RCC 7860 (cell line): ENCODE measurements around the gene MCOLN3.
"Not testable (repeated sequence)": the region's sequence is repeated elsewhere in the genome, so short reads cannot be mapped to it uniquely, and the experiment has no call there.

Experiments used
- DNase-seq: peaks from one replicate; pipeline ENCODE4 v3.0.0-alpha.2; 2015; ENCODE audit warnings: low spot score
- FAIRE-seq: peaks from 2 replicates; lab custom pipeline; 2012; peaks lifted over from hg19 to GRCh38; lab: Jason Lieb, UNC

Gene MCOLN3

DNA sequence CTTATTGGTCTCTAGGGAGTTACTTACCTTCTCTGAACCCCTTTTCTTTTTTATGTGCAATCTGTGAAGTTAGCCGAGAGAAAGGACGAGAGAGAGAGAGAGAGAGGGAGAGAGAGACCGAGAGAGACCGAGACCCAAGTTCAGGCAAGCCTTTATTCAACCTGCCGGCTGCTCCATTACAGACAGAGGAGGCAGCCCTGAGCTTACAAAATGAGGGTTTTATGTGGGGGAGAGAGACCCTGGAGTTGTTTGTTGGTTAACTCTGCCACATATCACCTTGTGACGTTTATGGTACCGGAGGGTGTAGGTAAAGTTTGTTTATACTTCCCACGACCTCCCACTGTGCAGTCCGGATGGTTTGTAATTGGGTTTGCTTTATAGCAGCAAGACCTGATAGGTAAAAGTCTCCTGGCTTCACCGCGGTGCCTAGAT is 1.5 kb upstream of the MCOLN3 start:
- FAIRE-seq (no peak), DNase-seq (no peak)

DNA sequence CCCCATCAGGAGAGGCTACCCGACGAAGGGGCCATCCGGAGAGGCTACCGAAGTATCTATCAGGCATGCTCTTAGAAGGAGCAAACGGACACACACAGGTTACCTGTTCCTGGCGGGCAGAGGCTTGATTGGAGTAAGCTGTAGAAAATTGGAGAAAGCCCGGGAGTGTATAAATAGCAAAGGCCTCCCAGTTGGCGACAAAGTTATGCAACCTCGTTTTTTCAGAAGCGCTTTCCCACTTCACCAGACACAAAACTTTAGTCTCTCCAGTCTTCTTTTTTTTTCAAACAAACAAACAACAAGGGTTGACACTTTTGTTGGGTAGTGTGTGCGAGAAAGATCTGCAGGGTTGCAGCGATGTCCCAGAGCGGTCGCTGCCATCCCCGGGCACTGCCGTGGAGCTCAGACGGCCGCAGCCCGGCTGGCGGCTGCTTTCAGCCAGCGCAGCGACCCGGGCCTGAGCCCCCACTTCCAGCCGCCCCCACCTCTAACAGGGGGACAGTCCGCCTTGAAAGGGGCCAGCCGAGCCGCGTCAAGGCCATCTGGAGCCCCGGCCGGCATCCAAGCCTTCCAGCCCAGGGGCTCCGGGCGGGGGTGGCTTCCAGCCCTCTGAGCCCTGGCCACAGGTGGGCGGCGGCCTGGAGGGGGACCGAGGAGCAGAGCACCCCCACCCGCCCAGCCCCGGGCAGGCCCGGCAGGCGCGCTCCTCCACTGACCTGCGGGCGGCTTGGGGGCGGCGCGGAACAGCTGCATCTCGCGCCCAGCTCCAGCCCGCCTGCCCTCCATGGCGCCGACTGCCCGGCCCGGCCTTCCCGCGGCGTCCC is 616 bp downstream of the MCOLN3 start:
- DNase-seq (no peak), FAIRE-seq (no peak)

DNA sequence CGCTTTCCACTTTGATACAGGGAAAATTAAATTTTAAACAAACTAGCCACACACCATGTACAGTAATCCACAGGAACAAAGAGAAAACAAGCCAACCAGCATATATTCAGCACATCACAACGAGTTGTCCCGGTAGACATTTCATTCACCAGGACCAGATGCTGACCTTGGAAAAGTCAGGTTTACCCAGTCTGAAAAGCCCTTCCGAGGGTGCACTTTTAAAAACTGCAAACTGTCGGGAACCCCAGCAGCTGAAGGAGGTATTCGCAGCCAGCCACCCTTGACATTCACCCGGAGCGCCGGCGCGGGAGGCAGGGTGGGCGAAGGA is 1.2 kb downstream of the MCOLN3 start:
- no peak for DNase-seq
- FAIRE-seq = no peak

DNA sequence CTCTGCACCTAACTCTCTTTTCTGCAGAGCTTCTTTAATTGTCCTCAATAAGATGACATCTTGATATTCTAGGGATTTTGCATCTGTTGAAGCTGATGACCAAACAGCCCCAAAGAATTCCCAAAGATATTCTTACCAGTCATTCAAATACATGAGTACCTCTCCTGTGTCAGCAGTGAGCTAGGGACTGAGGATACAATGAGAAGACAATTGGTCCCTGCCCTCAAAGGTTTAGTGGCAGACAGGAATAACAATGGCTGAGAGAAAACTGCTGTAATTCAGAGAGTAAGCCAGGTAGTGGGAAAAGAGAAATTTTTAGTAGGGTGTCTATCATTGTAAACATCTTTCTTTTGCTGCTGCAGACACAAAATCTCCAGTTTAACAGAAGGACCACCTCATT is 5.9 kb downstream of the MCOLN3 start:
- FAIRE-seq = no peak
- DNase-seq = no peak

DNA sequence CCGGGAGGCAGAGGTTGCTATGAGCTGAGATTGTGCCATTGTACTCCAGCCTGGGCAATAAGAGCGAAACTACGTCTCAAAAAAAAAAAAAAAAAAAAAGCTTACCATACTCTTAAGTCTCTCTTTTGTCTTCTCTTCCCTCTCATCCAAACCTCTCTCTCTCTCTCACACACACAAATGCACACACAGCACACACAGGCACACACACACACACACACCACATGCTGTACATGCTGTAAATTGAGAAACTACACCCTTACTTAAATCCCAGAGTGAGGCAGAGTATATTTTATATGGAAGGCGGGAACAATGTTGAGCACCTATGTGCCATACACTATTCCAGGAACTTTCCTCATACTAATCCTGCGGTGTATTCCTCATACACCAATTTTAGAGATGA is 6.5 kb downstream of the MCOLN3 start:
- DNase-seq = no peak
- no peak for FAIRE-seq

DNA sequence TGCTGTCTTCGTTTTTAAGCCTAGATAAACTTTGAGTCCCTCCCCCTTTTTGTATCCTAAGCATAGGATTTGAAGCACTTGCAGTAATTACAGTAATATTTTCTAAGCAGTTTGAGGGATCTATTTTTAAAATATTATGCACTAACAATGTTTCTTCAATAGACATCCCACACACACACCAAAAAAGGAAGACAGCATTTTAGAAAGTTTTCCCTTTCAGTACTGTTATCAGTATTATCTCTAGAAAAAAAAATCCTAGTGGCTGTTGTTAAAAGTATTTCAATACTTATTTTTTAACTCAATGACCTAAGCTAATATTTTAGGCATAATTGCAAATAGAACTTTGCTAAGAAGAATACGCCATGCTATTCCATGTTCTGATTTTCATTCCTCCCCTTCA is 15.1 kb downstream of the MCOLN3 start:
- DNase-seq (no peak), FAIRE-seq (no peak)

DNA sequence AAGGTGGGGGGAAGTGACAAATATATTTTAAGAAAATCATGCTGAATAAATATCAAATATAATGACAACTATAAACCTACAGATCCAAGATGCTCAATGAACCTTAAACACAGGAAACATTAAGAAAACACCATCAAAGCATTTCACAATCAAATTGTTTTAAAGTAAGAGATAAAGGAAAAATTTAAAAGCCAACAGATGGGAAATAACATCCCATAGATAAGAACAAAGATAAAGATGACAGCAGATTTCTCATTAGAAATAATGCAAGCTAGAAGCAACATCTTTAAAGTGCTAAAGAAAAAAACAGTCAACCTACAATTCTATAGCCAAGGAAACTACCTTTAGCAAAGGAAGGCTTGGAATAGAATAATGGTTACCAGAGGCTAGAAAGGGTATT is 17.8 kb downstream of the MCOLN3 start:
- no peak for DNase-seq
- no peak for FAIRE-seq

DNA sequence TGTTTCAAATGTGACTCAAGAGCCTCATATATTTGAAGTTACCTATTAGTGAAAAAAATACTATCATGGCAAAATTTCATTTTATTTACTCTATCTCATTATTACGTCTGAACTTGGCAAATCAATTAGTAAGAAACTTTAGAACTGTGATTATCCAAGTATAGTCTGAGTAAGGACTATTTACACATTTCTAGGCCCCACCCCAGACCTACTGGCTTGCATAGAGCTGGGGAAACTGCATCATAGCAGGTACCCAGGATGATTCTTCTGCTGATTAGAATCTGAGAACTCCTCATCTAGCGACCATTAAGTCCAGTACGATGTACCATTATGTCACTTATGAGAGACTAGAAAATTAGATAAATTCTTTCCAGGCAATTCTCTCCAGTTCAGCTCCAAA is 20.1 kb downstream of the MCOLN3 start:
- DNase-seq (no peak), FAIRE-seq (no peak)

DNA sequence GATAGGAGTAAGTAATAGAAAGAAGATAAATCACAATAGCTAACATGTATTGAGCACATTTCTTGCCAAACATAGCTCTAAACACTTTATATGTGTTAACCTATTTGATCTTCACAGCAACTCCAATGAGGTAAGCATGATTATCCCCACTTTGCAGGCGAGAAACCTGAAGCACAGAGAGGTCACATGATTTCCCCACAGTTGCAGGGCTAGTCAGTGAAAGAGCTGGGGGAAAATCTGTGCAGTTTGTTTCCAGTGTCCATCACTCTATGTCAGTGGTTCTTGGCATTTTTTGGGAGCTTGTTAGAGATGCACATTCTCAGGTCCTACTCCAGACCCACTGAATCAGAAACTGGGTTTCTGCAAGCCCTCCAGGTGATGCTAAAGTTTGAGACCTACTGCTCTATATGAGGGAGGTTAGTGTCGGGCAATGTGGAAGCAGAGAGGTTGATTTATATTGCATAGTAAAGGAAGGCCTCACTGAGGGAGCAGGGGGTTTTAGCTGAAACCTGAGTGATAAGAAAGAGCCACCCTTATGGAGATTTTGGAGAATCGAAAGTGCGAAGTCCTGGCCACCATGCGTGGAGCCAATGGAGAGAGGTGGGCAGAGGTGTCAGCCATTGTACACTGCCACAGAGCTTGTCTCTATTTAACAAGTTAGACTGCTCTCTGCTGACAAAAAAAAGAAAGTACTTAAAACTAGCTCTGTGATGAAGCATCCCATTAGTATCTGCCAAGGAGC is 20.9 kb downstream of the MCOLN3 start:
- DNase-seq (no peak), FAIRE-seq (no peak)

DNA sequence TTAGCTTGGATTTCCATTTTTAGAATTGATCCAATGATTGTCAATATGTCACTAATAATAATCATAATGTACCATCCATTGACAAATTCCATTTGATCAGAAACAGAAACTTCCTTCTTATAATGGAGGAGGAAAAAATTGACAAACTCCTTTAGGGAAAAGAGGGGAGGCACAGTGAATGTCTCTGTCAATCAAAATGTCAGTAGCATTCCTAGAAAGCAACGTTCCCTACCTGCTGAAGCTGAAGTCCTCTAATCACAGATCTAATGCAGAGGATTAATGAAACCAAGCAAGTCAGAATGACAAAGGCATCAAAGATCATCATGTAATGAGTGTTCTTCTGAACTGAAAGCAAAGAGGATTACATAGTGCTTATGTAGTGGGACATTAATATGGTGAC is 22.4 kb downstream of the MCOLN3 start:
- no peak for FAIRE-seq
- DNase-seq = no peak

DNA sequence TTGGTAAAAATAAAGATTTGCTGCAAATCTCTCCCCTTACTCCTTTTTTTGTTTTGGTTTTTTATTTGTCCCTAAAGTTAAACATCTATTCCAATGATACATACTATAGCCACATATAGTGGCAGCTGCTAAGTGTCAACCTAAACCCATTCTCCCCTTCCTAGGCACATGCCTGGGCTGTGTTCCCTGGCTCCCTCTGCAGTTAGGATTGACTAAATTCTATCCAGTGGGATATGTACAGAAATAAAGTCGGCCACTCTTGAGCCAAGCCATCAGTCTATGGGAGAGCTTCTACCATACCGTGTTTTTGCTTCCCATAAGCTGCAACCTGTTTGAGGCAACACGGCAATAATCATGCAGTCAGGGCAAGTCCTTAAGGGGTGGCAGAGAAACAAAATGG is 23.6 kb downstream of the MCOLN3 start:
- DNase-seq (no peak), FAIRE-seq (no peak)

DNA sequence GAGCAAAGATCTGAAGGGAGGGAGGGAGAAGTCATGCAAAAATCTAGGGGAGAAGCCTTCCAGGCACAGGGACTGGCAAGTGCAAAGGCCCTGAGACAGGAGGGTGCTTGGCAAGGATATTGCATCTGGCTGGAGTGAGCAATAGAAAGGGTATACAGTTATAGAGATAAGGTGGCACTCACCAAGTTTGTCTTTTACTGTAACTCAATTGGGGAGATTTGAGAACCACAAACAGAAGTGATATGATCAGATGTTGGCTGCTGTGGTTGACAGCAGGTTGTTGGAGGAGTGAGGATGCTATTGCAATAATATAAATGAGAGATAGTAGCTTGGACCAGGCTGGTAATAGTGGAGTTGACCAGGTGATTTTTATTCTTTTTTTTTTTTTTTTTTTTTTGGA is 25.6 kb downstream of the MCOLN3 start:
- DNase-seq (no peak), FAIRE-seq (no peak)

DNA sequence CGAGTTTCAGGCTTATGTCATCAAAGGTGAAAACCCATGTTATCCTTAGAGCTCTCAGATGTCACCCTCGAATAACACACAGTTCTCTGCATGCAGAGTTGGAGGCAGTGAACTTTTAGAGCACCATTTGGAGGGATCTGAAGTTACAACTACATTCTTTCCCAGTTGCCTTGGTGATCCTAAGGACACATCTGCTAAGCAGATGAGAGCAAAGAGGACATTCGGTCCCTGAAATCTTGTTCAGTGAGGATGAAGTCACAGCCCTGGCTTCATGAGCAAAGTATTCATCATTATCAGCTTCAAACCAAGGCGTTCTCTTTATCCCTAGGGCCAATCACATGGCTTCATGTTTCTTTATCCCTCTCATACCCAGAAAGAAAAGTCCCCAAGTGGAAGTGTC is 28.3 kb downstream of the MCOLN3 start:
- FAIRE-seq (no peak), DNase-seq (no peak)

DNA sequence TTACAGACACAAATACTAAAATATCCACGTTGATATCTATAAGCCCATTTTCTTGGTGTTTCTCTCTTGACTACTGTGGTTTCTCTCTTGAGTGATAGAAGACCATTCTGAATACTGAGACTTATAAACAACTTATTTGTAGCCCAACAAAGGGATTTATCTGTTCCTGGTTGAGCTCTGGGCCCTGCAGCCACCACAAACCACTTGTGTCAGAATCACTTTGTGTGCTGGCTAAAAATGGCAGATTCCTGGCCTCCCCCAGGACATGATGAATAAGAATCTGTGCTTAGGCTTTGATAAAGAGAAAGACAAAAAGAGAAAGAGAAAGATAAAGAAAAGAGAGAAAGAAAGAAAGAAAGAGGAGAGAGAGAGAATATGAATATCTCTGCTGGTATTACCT is 32.5 kb downstream of the MCOLN3 start:
- DNase-seq = no peak
- FAIRE-seq = no peak

DNA sequence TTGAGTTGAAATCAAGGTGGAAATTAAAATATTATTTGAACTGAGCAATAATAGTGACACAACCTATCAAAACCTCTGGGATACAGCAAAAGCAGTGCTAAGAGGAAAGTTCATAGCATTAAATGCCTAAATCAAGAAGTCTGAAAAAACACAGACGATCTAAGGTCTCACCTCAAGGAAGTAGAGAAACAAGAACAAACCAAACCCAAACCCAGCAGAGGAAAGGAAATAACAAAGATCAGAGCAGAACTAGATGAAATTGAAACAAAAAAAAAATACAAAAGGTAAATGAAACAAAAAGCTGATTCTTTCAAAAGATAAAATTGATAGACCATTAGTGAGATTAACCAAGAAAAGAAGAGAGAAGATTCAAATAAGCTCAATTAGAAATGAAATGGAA is 42.7 kb downstream of the MCOLN3 start:
- not testable (repeated sequence) for FAIRE-seq, DNase-seq

DNA sequence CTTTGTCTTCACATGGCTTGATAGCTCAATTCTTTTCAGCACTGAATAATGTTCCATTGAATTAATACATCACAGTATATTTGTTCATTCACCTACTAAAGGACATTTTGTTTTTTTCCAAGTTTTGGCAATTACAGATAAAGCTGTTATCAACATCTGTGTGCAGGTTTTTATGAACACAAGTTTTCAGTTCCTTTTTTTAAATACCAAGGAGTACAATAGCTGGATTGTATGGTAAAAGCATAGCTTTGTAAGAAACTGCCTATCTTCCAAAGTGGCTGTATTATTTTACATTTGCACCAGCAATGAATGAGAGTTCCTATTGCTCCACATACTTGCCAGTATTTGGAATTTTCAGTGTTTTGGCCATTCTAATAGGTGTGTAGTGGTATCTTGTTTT is 46.6 kb downstream of the MCOLN3 start:
- FAIRE-seq (no peak), DNase-seq (no peak)

DNA sequence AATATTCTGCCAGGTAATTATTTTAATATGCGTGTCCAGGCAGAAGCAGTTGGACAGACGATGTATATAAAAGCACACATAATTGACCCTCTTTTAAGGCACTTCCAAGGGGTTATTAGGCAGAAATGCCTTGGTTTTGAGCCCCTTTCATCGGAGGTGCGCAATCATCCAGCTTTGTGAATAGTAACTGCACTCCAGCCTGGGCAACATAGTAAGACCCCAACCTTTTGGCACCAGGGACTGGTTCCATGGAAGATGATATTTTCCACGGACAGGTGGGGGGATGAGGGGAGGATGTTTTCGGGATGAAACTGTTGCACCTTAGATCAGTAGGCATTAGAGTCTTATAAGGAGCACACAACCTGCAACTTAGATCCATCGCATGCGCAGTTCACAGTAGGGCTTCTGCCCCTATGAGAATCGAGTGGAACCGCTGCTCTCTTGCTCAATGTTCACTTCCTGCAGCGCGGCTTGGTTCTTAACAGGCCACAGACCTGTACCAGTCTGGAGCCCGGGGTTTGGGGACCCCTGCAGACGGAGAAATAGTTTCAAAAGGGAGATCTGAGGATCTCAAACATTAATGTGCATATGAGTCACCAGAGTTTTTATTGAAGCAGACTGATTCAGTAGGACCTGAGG is 49.5 kb downstream of the MCOLN3 start:
- DNase-seq (no peak), FAIRE-seq (no peak)

DNA sequence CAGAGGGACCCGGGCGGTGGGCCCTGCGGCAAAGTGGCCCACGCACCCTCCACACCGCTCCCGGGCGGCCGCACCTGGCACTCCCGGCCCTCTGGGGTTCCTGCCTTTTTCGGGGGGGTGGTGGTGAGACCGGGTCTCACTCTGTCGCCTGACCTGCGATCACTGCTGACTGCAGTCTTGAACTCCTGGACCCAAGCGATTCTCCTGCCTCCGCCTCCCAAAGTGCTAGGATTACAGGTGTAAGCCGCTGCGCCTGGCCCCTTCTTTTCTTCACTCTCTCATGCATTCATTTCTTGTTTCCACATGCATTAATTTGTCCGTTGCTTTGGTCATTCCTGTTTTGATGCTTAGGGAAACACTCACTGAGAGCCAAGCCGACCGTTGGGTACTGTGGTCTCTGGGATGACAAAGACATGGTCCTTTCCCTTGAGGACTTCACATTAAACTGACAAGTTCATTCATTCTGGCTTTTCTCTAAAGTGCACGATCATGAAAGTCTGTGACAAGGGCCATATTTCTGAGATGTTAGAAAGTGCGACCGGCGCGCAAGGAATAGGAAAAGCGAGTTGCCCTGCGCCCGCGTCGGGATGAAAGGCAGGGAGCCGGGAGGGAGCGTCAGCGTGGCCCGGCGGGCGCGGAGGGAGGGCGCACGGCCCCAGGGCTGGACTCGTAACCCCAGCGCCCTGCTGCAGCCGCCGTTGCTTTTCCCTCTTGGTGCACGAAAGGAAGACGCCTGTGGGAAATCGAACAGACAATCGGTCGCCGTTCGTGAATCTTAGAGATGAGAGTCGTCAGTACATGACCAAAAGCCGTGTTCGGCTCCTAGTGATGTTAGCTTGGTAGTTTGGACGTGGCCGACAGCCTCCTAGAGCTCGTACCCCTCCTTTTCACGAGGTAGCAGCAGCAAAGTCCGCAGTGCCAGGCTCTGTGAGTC is 50.4 kb downstream of the MCOLN3 start:
- FAIRE-seq (no peak), DNase-seq (no peak)

DNA sequence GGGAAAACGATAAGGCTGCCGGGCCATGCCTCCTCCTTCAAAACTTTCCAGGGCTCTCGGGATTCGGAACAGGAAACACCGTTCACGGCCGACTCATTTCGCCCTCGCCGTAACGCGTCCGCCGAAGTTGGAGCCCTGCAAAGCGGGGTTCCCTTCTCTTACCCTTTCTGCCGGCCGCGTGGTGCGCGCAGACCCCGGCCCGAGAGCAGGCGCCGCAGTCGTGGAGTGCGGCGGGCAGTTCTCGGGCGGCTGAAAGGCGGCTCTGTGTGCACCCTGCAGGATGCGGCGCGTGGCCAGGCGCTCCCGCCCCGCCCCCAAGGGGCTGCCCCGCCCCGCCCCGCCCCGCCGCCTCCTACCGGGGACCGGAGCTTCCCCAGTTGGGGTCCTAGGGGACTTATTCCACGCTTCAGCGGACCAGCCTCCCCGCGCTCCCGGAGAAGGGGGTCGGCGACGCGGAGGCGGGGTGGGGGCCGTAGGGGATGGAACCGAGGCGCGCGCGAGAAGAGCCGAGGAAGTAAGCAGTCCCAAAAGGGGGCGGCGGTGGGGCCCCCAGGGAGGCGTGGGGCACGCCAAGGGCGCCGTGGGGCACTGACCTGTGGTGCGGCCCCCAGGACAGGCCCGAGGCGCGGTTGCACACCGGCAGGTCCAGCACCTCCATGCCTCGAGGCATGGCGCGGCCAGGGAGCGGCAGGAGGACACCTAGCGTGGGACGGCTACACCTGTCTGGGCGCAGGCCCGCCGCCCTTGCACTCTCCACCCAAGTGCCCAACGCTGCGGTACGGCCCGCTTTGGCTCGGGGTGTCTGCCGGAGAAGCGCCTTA is 51.2 kb downstream of the MCOLN3 start, which contains the start of gene MCOLN2:
MCOLN2 (minus strand) TSS at position 268 of the 821 bp plus-strand sequence; CDS start at position 27, 241 bp downstream.
- DNase-seq (no peak), FAIRE-seq (no peak)
